ENCODE data around the gene LFNG. TPM values are rescaled to one million over a fixed set of nuclear protein-coding genes. Genes with fewer than 3 reads are reported as not detected.

Gene LFNG
- total RNA-seq, 6 experiments from 2014 or later, result 1.0 to 4.3 (median 1.7) TPM

DNA sequence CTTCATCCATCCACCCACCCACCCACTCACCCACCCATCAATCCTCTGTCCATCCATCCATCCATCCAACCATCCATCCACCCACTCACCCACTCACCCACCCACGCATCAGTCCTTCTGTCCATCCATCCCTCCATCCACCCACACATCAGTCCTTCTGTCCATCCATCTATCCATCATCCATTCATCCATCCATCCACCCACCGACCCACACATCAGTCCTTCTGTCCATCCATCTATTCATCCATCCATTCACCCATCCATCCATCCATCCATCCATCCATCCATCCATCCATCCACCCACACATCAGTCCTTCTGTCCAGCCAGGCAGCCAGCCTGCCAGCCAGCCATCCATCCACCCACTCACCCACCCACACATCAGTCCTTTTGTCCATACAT is 27.5 kb upstream of the LFNG start:
- Histone ChIP-seq H3K36me3 (no peaks in the 10 kb centered on the region), H3K4me1 (no peaks in the 10 kb centered on the region)

DNA sequence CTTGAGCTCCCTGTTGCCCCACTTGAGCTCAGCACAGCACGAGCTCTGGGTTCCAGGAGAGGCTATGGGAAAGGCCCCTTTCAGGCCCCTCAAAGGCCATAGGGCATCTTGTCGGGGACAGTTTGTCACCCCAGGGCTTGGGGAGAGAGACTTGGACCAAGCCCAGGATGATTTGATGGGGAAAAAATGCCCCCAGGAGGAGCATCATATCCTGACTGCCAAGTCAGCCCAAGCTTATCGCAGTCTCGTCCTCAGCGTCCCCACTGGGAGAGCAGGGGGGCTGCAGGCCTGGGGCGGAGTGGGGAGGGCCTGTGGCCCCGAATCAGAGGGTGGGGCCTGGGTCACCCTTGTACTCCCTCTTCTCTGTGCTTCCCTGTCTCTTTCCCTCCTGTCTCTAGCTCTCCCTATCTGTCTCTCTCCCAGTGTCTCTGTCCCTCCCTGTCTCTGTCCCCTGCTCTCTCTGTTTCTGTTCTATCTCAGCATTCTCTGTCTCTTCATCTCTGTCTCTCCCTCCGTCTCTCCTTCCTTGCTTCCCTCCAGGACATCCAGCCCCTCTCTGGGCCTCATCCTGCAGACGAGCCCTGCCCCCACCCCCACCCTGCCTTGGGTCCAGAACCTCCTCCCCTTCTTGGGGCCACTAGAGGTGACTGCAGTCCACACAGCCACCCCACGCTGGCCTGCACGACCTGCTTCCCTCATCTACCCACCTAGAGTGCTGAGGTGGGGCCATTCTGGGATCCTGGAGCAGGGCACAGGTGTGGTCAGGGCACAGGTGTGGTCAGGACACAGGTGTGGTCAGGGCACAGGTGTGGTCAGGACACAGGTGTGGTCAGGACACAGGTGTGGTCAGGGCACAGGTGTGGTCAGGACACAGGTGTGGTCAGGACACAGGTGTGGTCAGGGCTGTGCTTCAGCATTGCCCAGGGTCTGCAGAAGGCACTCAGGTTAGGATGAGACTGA is 26.1 kb upstream of the LFNG start:
- WGBS (ENCODE audit: insufficient coverage, low coverage, low lambda C conversion rate, missing lambda C conversion rate), result 0% methylated on average over 1 of the region's 11 CpGs
- Histone ChIP-seq H3K4me1 (no peaks in the 10 kb centered on the region), H3K27ac (no peak overlapping the region), H3K27me3 (no peaks in the 10 kb centered on the region), H3K36me3 (no peaks in the 10 kb centered on the region), H3K9me3 (no peaks in the 10 kb centered on the region), H3K4me3 (no peak overlapping the region)
- no peak for DNase-seq
- TF ChIP-seq, protein P1, sequence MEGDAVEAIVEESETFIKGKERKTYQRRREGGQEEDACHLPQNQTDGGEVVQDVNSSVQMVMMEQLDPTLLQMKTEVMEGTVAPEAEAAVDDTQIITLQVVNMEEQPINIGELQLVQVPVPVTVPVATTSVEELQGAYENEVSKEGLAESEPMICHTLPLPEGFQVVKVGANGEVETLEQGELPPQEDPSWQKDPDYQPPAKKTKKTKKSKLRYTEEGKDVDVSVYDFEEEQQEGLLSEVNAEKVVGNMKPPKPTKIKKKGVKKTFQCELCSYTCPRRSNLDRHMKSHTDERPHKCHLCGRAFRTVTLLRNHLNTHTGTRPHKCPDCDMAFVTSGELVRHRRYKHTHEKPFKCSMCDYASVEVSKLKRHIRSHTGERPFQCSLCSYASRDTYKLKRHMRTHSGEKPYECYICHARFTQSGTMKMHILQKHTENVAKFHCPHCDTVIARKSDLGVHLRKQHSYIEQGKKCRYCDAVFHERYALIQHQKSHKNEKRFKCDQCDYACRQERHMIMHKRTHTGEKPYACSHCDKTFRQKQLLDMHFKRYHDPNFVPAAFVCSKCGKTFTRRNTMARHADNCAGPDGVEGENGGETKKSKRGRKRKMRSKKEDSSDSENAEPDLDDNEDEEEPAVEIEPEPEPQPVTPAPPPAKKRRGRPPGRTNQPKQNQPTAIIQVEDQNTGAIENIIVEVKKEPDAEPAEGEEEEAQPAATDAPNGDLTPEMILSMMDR (IDR thresholded peaks at IDR 0.05), result no peak
- no peak for TF ChIP-seq POLR2A (IDR thresholded peaks at IDR 0.05)
- intact Hi-C loops (cut with DNase I), result no loop called here
- ATAC-seq, result peak in 2 of 4 donors; percentile 11 to 51

More for the DNA sequence above, 27.5 kb upstream of the LFNG start:
- H3K27ac ChIP-seq, result no peak overlapping the region
- no peak for ATAC-seq
- 82% methylated on average over 2 of the region's 2 CpGs for WGBS (ENCODE audit: insufficient coverage, low coverage, low lambda C conversion rate, missing lambda C conversion rate)
- no peak for TF ChIP-seq POLR2A (IDR thresholded peaks at IDR 0.05)
- TF ChIP-seq, protein P1 (IDR thresholded peaks at IDR 0.05), result no peak
- H3K4me3 ChIP-seq, result no peak overlapping the region
- no peaks in the 10 kb centered on the region for H3K9me3 ChIP-seq
- H3K27me3 ChIP-seq, result no peaks in the 10 kb centered on the region
- intact Hi-C loops (cut with DNase I), result no loop called here
- no peak for DNase-seq

DNA sequence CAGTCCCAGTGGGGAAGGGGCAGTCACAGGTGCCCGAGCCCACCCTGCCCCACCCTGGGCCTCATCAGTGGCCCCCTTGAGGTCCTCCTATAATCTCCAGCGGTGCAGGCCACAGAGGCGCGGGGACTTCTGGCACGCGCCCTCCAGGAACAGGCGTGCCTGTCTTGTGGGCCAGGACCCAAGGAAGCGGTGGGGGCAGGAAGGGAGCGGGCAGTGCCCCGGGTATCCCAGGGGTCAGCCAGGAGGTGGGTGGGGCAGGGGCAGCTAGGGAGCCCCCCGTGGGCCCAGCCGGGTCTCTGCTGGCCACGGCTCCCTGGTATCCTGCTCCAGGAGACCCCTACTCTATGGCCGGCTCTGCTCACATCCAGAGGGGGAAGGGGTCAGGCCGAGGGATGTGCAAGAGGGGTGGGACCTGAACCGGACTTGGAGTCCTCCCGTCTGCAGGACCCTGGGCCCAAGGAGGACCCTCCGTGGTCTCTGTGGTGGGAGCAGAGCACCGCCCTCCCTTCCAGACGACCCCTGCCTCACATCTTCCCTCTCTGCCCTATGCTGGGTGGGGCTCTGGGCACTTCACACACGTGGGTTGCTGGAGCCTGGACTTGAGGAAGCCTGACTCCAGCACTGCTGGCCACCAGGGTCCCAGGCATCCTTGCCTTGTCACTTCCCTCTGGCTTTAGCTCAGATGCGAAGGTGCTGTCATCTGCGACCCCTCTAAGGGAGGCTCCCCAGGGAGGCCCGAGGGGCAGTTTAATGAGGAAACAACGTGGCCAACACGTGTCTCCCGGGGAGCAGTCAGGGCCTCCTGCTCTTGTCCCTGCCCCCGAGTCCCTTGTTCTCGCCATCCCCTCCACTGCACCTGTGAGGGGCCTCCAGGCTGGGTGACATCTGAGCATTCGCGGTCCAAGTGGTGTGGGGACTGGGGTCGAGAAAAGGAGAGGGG is 25.1 kb upstream of the LFNG start:
- ATAC-seq, result peak in 1 of 4 donors; percentile 8

More for the DNA sequence above, 25.1 kb upstream of the LFNG start:
- no peaks in the 10 kb centered on the region for H3K9me3 ChIP-seq
- H3K4me3 ChIP-seq, result no peak overlapping the region
- 50% methylated on average over 5 of the region's 32 CpGs for WGBS (ENCODE audit: insufficient coverage, low coverage, low lambda C conversion rate, missing lambda C conversion rate)
- intact Hi-C loops (cut with DNase I), result no loop called here
- no peak for DNase-seq
- TF ChIP-seq, protein P1 (IDR thresholded peaks at IDR 0.05), result no peak
- TF ChIP-seq POLR2A (IDR thresholded peaks at IDR 0.05), result no peak
- no peaks in the 10 kb centered on the region for H3K4me1 ChIP-seq
- H3K27ac ChIP-seq, result no peak overlapping the region
- no peaks in the 10 kb centered on the region for H3K36me3 ChIP-seq
- no peaks in the 10 kb centered on the region for H3K27me3 ChIP-seq
